ENCODE data around the gene SUSD6.
"Not testable (repeated sequence)": the region's sequence is repeated elsewhere in the genome, so short reads cannot be mapped to it uniquely, and the experiment has no call there.

The SUSD6 gene

DNA sequence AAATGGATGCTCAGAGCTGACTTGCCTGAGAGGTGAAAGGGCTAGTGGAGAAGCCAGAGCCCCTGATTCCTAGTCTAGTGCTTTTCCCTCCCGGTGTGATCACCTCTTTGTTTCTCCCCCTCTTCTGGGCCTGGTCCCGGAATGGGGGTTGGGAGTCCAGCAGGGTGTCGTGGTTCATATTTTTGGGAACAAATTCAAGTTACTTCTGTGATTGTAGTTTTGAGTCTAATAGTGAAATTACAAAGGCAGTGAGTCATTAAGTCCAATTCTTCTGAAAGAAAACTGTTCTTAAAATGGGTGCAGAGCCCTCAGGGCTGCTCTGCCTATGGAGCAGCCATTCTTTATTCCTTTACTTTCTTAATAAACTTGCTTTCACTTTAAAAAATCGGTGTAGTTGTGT lies 7.6 kb downstream of the SUSD6 start:
- DNase-seq (ENCODE audit: low read depth in 2 of 3, low spot score in 1 of 3) = no peak

DNA sequence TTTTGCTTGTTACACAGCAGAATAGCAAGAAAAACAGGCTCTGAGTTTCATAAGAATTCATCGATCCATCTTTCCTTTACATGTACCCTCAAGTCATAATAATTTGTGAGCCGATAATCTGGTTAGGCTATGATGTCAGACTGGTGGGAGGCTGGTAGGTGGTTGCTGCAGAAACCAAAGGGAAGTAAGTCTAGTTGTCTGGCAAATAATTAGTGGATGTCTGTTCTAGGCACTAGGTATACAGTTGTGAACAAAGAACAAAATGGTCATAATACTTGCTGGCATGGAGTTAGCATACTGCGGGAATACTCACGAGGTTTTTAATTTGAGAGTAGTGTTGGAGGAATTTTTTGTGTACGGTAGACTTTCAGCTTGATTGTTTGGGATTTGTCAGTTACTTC lies 8.8 kb downstream of the SUSD6 start:
- DNase-seq (ENCODE audit: low read depth in 2 of 3, low spot score in 1 of 3) = no peak

DNA sequence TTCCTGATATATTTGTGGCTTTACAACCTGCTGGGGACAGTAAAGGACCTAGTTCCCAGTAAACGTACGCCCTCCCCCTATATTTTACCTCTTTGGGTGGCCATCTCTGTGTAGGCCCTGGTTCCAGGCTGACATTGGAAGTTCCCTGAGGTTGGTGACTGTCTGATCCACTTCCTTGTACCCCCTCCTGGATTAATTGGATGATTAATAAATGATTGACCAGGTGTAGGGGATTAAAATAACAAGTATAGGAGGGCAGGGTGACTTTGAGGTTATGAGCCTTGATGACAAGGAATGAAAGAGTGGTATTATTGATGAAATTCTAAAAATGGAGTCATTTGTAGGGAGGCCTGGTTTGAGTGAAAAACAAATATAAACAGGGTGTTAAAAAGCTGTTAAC lies 9.6 kb downstream of the SUSD6 start:
- DNase-seq (ENCODE audit: low read depth in 2 of 3, low spot score in 1 of 3) = no peak

DNA sequence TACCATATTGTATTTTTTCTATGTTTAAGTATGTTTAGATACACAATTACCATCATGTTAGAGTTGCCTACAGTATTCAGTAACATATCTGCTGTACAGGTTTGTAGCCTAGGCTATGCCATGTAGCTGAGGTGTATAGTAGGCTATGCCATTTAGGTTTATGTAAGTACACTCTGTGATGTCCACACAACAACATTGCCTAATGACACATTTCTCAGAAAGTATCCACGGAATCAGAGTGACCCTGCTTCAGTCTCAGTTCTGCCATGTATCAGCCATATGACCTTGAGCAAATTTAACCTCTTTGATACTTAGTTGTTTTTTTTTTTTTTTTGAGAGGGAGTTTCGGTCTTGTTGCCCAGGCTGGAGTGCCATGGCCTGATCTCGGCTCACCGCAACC lies 12.7 kb downstream of the SUSD6 start:
- no peak for DNase-seq (ENCODE audit: low read depth in 2 of 3, low spot score in 1 of 3)

- DNase-seq (ENCODE audit: low read depth in 2 of 3, low spot score in 1 of 3) = peak; percentile 65 to 75 (median 67)
Observed at GRCh38 chr14:69625299-69626131, 14.1 kb downstream of the SUSD6 start.

DNA sequence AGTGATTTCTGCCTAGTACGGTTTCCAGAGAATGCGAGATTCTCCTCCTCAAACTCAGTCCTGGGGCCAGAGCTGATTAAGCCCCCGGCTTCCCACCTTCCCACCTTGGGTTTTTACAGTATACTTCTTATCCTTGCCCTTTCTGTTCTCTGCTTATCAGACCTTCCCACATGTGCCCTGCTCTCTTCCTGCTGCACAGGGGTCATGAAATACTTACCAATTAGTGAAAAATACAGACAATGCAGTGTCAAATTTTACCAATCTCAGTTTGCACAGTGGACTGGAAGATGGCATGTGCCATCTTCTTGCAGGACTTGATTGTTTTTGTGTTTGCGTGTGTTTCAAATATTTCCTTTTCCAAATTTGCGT lies 14.7 kb downstream of the SUSD6 start:
- no peak for DNase-seq (ENCODE audit: low read depth in 2 of 3, low spot score in 1 of 3)

- no peak for DNase-seq (ENCODE audit: low read depth in 2 of 3, low spot score in 1 of 3)
Observed at GRCh38 chr14:69629225-69630127, 18.1 kb downstream of the SUSD6 start.

DNA sequence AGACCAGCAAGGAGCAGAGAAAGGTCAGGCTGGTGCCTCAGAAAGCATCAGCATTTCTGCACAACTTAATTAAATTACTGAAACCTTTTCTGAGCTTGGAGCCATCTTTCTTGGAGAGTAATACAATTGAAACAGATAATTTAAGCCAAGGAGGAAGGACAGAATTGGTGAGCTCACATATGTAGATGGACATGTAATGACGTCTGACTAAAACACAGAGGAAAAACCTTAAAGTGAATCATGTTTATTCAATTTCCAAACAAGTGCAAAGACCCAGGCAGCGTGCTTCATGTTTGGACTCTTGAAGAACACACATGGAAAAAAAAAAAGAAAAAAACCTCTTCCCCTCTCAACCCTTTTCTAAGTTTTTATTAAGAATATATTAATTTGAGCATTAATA lies 19.0 kb downstream of the SUSD6 start:
- no peak for DNase-seq (ENCODE audit: low read depth in 2 of 3, low spot score in 1 of 3)

GRCh38 chr14:69631509-69631908 lies 20.1 kb downstream of the SUSD6 start:
- DNase-seq (ENCODE audit: low read depth in 2 of 3, low spot score in 1 of 3) = no peak

GRCh38 chr14:69632164-69632563 lies 20.8 kb downstream of the SUSD6 start:
- DNase-seq (ENCODE audit: low read depth in 2 of 3, low spot score in 1 of 3) = no peak

- no peak for DNase-seq (ENCODE audit: low read depth in 2 of 3, low spot score in 1 of 3)
Observed at GRCh38 chr14:69632593-69633151, 21.3 kb downstream of the SUSD6 start.

GRCh38 chr14:69633238-69633637 lies 21.8 kb downstream of the SUSD6 start:
- DNase-seq (ENCODE audit: low read depth in 2 of 3, low spot score in 1 of 3) = no peak

- peak in 1 of 3 donors; percentile 45 for DNase-seq (ENCODE audit: low read depth in 2 of 3, low spot score in 1 of 3)
Observed at GRCh38 chr14:69635981-69636639, 24.7 kb downstream of the SUSD6 start.

DNA sequence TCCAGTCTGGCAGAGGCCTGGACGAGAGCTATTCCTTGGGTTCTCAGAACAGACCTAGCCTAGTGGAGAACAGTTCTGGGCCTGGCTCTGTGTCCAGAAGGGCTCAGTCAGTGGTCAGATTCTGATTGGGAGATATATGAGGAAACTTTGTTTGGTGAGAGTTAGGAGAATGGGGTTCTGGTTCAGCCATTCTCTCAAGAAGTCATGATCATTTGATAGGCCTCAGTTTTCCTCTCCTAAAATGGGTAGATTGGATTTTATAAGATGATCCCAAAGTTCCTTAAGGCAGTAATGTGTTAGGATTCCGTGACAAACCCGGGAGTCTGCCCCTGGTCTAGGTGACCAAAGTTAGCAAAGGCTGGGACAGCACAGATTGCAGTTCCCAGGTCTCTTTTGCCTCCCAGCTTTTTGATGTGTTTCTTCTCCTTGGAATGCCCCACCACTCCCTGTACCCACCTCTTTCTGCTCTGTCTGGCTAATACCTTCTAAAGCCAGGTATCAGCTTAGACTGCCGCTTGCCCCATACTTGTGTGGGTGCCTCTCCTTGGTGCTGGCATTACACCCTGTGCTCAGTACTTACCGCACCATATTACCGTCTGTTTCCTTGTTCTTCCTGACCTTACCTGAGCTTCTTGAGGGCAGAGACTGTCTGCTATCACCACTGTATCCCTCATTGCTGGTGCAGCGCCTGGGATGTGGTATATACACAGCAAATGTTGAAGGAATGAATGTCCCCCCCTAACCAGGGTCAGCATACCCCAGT lies 25.5 kb downstream of the SUSD6 start:
- no peak for DNase-seq (ENCODE audit: low read depth in 2 of 3, low spot score in 1 of 3)

DNA sequence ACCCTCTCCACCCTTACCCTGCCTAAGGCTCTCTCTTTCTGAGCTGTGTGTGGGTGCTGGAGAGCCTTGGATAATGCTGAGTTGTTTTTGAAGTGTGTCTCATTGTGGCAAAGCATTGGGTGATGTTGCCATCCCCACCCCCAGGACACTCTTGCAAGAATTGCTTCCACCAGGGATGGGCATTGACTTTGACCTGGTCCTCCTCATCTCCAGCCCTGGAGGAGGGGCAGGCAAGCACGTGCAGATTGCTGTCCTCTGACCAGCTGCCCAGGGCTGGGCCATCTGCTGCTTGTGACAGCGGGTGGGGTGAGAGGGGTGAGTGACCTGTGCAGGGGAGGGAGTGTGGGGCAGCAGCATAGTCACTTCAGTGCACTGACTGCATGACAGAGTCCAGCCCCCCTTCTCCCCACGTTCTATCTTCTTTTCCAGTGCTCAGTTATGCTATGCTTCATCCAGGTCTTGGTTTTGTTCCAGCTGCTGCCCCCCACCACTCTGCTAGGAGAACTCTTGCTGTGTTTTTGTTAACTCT lies 26.2 kb downstream of the SUSD6 start:
- DNase-seq (ENCODE audit: low read depth in 2 of 3, low spot score in 1 of 3) = no peak

DNA sequence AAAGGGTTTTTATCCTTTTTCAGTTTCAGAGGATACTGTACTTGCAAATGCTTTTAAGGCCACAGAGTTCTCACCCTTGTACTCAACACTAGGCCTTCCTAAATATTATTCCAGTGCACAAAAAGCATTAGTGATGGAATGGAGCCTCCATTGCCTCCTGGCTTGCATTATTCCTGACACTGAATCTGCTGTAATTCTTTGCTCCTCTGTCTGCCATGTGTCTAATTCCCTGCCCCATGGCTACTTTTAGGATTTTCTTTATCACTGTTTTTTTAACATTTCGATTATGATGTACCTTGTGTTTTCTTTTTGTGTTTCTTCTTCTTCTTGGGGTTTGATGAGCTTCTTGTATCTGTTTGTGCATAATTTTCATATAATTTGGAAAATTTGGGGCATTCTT lies 29.5 kb downstream of the SUSD6 start:
- no peak for DNase-seq (ENCODE audit: low read depth in 2 of 3, low spot score in 1 of 3)

DNA sequence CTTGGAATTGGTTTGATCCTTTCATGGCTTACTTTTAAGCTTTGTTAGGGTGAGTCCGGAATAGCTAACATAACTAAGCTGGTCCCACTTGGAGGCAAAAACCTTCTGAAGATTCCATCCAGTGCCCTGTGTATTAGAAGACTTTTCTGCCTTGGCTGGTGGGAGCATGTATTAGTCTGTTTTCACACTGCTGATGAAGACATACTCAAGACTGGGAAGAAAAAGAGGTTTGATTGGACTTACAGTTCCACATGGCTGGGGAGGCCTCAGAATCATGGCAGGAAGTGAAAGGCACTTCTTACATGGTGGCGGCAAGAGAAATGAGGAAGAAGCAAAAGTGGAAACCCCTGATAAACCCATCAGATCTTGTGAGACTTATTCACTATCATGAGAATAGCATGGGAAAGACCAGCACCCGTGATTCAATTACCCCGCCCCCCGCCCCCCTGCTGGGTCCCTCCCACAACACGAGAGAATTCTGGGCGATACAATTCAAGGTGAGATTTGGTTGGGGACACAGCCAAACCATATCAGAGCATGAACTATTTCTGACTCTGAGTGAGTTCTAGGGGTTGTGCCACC lies 30.9 kb downstream of the SUSD6 start:
- not testable (repeated sequence) for DNase-seq (ENCODE audit: low read depth in 2 of 3, low spot score in 1 of 3)

GRCh38 chr14:69643430-69644200 lies 32.2 kb downstream of the SUSD6 start:
- peak in 2 of 3 donors; percentile 58 to 64 for DNase-seq (ENCODE audit: low read depth in 2 of 3, low spot score in 1 of 3)

DNA sequence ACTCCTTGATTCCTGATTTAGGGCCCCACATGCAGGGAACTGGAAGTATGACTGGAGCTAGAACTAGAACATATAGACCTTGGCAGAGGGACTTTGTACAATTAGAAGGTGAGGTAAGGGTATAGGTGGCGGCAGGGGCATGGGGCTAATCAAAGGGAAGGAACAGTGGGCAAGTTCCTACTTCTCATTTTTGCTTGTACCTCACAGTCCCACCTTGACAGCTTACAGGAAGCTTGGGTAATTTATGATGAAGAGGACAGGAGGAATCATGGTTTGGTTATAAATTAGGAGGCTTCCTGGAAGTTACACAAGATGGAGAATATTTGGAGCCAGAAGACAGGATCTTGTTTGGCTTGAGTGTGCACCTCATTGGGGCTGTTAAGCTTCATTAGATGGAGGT lies 33.4 kb downstream of the SUSD6 start:
- no peak for DNase-seq (ENCODE audit: low read depth in 2 of 3, low spot score in 1 of 3)
